Stimulated activated CD8-positive, alpha-beta memory T cell treated with anti-CD3 and anti-CD28 coated beads, Interleukin-4, amount 100 ng/mL, for 48 hours (primary cell): ENCODE data around the gene RNASE7.

Source experiments
- DNase-seq: peaks from one replicate; pipeline ENCODE4 v3.0.0-alpha.2; 2020

The RNASE7 gene

GRCh38 chr14:21069388-21070082, 27.4 kb downstream of the RNASE7 start:
- DNase-seq: no peak

DNA sequence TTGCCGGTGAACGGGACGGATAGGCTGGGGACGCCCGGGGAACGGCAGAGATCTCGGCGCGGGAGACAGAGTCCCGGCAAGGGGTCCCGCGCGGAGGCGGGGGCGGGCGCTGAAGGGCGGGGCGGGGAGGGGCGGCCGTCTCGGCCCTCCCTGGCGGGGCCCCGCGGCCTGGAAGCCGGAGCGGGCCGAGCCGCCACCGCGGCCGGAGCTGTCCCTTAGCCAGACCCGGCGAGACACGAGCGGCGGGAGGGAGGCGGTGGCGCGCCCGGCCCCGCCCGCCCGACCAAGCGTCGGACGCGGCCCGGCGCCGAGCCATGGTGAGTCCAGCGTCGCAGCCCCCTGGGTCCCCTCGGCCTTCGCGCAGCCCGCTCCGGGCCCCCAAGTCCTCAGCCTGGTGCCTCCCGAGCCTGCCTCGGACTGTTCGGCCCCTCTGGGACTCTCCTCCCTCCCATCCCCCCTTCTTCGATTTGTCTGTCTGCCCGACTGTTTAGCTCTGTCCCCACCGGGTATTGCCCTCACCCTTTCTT, 28.0 kb downstream of the RNASE7 start, which contains the start of gene ARHGEF40:
ARHGEF40 (plus strand) TSS at position 222 of the 527 bp plus-strand sequence; CDS start at position 315, 93 bp downstream.
- DNase-seq: peak; percentile 49

- no peak for DNase-seq
Observed at GRCh38 chr14:21070610-21071224, 28.6 kb downstream of the RNASE7 start.

GRCh38 chr14:21071225-21072030, 29.3 kb downstream of the RNASE7 start:
- peak; percentile 67 for DNase-seq

DNA sequence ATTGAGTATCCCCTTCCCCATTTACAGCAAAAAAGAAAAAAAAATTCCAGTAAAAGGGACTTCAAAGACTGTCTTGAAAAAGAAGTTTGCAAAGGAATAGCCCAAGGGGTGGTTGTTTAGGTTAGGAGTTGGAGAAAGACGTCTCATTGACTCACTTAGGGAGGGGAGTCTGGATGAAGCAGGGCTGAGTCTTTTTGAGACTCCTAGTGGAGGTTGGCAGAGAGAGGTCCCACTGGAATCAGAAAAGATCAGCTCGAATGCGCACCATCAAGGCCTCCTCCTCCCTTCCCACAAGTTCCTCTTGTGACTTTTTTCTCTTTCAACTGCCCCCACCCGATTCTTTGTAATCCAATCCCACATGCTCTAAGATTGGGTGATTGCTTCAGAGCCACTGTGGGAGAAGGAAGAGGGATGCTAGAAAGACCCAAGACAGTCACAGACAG, 29.9 kb downstream of the RNASE7 start:
- DNase-seq: no peak

DNA sequence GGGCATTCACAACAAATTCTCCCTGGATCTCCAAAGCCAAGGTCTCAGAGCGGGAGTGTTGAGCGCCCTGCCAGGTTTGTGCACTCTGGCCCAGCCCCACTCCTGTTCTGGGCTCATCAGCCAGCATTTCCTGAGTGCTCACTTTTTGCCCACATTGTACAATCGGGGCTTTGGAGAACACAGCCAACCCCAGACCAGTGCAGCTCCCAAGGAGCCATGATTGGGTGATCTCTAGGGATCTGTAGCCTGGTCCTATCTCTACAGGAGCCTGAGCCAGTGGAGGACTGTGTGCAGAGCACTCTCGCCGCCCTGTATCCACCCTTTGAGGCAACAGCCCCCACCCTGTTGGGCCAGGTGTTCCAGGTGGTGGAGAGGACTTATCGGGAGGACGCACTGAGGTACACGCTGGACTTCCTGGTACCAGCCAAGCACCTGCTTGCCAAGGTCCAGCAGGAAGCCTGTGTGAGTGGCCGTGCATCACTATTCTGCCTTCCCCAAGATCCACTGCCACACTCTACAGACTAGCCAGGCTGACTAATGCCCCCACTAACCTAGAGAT, 30.7 kb downstream of the RNASE7 start:
- no peak for DNase-seq

DNA sequence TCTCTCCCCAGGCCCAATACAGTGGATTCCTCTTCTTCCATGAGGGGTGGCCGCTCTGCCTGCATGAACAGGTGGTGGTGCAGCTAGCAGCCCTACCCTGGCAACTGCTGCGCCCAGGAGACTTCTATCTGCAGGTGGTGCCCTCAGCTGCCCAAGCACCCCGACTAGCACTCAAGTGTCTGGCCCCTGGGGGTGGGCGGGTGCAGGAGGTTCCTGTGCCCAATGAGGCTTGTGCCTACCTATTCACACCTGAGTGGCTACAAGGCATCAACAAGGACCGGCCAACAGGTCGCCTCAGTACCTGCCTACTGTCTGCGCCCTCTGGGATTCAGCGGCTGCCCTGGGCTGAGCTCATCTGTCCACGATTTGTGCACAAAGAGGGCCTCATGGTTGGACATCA, 31.8 kb downstream of the RNASE7 start:
- no peak for DNase-seq

DNA sequence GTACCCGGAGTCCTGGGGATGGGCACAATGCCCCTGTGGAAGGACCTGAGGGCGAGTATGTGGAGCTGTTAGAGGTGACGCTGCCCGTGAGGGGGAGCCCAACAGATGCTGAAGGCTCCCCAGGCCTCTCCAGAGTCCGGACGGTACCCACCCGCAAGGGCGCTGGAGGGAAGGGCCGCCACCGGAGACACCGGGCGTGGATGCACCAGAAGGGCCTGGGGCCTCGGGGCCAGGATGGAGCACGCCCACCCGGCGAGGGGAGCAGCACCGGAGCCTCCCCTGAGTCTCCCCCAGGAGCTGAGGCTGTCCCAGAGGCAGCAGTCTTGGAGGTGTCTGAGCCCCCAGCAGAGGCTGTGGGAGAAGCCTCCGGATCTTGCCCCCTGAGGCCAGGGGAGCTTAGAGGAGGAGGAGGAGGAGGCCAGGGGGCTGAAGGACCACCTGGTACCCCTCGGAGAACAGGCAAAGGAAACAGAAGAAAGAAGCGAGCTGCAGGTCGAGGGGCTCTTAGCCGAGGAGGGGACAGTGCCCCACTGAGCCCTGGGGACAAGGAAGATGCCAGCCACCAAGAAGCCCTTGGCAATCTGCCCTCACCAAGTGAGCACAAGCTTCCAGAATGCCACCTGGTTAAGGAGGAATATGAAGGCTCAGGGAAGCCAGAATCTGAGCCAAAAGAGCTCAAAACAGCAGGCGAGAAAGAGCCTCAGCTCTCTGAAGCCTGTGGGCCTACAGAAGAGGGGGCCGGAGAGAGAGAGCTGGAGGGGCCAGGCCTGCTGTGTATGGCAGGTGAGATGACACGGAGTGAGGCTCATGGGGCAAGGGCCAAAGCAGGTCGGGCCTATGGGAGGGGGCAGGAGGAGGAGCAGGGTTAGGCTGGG, 32.5 kb downstream of the RNASE7 start:
- DNase-seq: no peak

DNA sequence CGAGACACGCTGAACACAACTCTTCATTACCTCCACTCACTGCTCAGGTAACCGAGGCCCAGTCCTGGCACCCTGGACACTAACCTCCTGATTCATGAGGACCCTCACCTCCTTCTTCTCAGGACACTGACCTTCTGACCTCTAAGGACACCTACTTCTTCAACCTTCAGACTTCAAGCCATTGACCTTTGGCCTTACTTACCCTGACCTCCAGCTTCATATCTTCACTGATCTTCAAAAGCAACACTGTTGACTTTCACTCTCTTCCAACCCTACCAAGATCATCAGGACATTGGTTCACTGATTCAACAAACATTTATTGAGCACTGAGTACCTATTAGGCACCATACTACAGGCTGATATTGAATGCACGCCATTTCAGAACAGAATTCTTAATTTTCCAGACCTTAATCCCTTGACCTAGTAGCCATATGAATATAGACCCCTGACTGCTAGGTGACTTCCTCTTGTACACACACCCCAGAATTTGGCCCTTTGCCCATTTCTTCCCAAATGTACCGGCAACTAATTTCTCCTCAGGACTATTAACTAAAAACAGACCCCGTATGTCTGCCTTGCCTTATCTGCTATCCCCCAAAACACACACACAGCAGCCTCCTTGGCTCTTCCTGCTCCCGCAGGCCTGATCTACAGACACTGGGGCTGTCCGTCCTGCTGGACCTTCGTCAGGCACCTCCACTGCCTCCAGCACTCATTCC, 33.7 kb downstream of the RNASE7 start:
- DNase-seq: no peak

GRCh38 chr14:21077672-21078071, 35.5 kb downstream of the RNASE7 start:
- no peak for DNase-seq

DNA sequence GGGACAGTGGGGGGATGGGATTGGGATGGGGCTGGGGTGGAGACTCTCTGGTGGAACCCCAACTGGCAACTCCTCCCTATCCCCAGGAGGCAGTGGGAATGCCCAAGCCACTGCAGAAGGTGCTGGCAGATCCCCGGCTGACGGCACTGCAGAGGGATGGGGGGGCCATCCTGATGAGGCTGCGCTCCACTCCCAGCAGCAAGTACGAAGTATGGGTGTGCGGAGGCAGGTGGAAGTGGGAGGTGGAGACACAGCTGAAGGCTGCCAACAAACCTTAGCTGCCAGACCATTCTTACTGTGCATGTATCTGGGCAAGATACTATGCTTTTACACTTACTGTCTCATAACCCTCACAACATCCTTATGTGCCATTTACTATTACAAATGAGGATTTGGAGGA, 36.1 kb downstream of the RNASE7 start:
- DNase-seq: no peak

DNA sequence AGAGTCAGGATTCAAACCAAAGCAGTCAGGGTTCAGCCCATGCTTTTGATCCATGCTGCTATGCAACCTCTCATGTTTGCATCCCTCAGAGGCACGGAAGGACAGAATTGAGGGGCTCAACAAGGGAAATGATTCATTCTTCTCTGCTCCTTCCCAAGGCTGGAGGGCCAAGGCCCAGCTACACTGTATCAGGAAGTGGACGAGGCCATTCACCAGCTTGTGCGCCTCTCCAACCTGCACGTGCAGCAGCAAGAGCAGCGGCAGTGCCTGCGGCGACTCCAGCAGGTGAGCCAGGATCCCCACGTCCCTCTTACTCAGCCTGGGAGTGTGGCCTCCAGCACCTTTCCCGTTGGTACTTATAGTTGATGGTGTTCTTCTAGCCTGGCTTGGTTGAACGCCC, 36.6 kb downstream of the RNASE7 start:
- DNase-seq: no peak

- DNase-seq: no peak
Observed at GRCh38 chr14:21081521-21082142, 39.5 kb downstream of the RNASE7 start.

- no peak for DNase-seq
Observed at GRCh38 chr14:21083565-21084325, 41.6 kb downstream of the RNASE7 start.

DNA sequence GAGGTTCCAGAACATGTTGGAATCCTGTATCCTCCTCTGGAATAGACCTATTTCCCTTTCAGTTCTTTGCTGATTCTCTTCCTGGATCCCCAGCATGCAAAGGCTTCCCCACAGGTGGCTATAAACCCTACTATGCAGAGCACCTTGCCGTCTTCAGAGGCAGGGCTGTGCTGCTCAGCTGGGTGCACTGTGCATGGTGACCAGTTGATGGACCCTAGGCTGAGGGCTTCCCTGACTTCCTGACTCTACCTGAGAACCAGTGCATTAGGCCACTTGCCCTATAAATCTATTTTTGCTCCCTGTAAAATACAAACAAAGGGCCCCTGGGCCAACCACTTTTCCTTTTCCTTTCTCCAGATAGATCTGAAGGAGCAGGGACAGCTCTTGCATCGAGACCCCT, 42.2 kb downstream of the RNASE7 start:
- DNase-seq: no peak

DNA sequence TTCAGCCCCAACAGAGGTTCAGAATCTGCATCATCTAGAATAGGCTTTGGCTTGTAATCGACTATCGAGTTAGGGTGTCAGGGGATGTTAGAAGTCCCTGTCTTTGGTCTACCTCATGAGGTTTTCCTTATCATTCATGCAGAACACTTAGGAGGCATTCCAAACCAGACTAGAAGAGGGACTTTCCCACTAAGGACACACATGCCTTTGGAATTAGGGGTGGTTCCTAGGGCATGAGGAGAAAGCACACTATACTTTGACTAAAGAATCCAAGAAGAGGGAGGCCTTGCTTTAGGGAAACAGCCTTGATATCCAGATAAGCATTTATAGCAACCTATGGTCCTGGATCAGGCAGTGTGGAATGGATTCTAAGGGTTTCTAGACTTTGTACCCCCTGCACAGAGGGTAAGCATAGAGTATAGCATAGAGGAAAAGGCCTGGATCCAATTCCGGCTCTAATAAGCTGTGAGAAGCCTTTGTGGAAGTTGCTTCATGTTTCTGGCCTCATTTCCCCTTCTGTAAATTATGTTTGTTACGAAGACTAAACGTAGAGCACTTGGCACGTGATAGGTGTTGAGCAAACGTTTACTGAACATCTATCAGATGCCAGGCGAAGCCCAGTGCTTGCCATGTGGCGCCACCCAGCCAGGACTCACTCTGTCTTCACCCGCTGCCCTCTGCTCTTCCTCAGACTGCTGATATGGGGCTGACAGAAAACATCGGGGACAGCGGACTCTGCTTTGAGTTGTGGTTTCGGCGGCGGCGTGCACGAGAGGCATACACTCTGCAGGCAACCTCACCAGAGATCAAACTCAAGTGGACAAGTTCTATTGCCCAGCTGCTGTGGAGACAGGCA, 43.1 kb downstream of the RNASE7 start:
- DNase-seq: no peak

GRCh38 chr14:21086908-21087293, 44.7 kb downstream of the RNASE7 start:
- no peak for DNase-seq

GRCh38 chr14:21087294-21088091, 45.3 kb downstream of the RNASE7 start:
- DNase-seq: peak; percentile 42
